ENCODE measurements around the gene FGF14.

The FGF14 gene

GRCh38 chr13:102233566-102234208 is 168.2 kb downstream of the FGF14 start:
- WGBS, 2 experiments (ENCODE audit: insufficient coverage in 2 of 2), result 61% methylated on average over 2 of the region's 3 CpGs; no CpG with 5 or more reads in 1 of the 2 experiments

GRCh38 chr13:102231479-102231878 is 170.4 kb downstream of the FGF14 start:
- WGBS, 2 experiments (ENCODE audit: insufficient coverage in 2 of 2), result 43 to 73% methylated on average over 1 to 2 of the region's 2 CpGs
- Histone ChIP-seq H3K4me3 (ENCODE audit: extremely low read depth, insufficient read depth, low read length, poor library complexity, severe bottlenecking) (no peak overlapping the region), H3K36me3 (ENCODE audit: control insufficient read depth, insufficient read depth, low read length) (no peaks in the 10 kb centered on the region), H3K27ac (ENCODE audit: low read depth, low read length, severe bottlenecking) (no peak overlapping the region), H3K9me3 (ENCODE audit: control insufficient read depth, low read length) (no peaks in the 10 kb centered on the region), H3K4me1 (ENCODE audit: control insufficient read depth, insufficient read depth, low read length, poor library complexity, severe bottlenecking) (no peaks in the 10 kb centered on the region)

More at GRCh38 chr13:102233566-102234208, 168.2 kb downstream of the FGF14 start:
- H3K27ac ChIP-seq (ENCODE audit: low read depth, low read length, severe bottlenecking), result no peak overlapping the region
- no peaks in the 10 kb centered on the region for H3K4me1 ChIP-seq (ENCODE audit: control insufficient read depth, insufficient read depth, low read length, poor library complexity, severe bottlenecking)
- H3K9me3 ChIP-seq (ENCODE audit: control insufficient read depth, low read length), result no peaks in the 10 kb centered on the region
- H3K36me3 ChIP-seq (ENCODE audit: control insufficient read depth, insufficient read depth, low read length), result no peaks in the 10 kb centered on the region
- H3K4me3 ChIP-seq (ENCODE audit: extremely low read depth, insufficient read depth, low read length, poor library complexity, severe bottlenecking), result no peak overlapping the region

- no peaks in the 10 kb centered on the region for H3K4me1 ChIP-seq (ENCODE audit: control insufficient read depth, insufficient read depth, low read length, poor library complexity, severe bottlenecking)
- H3K36me3 ChIP-seq (ENCODE audit: control insufficient read depth, insufficient read depth, low read length), result no peaks in the 10 kb centered on the region
- WGBS, 2 experiments (ENCODE audit: insufficient coverage in 2 of 2), result 95 to 100% methylated on average over 2 to 6 of the region's 6 CpGs
- no peak overlapping the region for H3K4me3 ChIP-seq (ENCODE audit: extremely low read depth, insufficient read depth, low read length, poor library complexity, severe bottlenecking)
- H3K27ac ChIP-seq (ENCODE audit: low read depth, low read length, severe bottlenecking), result no peak overlapping the region
- H3K9me3 ChIP-seq (ENCODE audit: control insufficient read depth, low read length), result no peaks in the 10 kb centered on the region
Measured at GRCh38 chr13:102227741-102228140, 174.1 kb downstream of the FGF14 start.

- no peak overlapping the region for H3K27ac ChIP-seq (ENCODE audit: low read depth, low read length, severe bottlenecking)
- H3K4me1 ChIP-seq (ENCODE audit: control insufficient read depth, insufficient read depth, low read length, poor library complexity, severe bottlenecking), result no peaks in the 10 kb centered on the region
- H3K9me3 ChIP-seq (ENCODE audit: control insufficient read depth, low read length), result no peaks in the 10 kb centered on the region
- no peak overlapping the region for H3K4me3 ChIP-seq (ENCODE audit: extremely low read depth, insufficient read depth, low read length, poor library complexity, severe bottlenecking)
- WGBS, 2 experiments (ENCODE audit: insufficient coverage in 2 of 2), result 89 to 100% methylated on average over 1 of the region's 1 CpG
- no peaks in the 10 kb centered on the region for H3K36me3 ChIP-seq (ENCODE audit: control insufficient read depth, insufficient read depth, low read length)
Measured at GRCh38 chr13:102226591-102226990, 175.3 kb downstream of the FGF14 start.

GRCh38 chr13:102225892-102226291 is 176.0 kb downstream of the FGF14 start:
- WGBS, 2 experiments (ENCODE audit: insufficient coverage in 2 of 2), result 79 to 93% methylated on average over 3 to 5 of the region's 6 CpGs
- Histone ChIP-seq H3K4me3 (ENCODE audit: extremely low read depth, insufficient read depth, low read length, poor library complexity, severe bottlenecking) (no peak overlapping the region), H3K4me1 (ENCODE audit: control insufficient read depth, insufficient read depth, low read length, poor library complexity, severe bottlenecking) (no peaks in the 10 kb centered on the region), H3K36me3 (ENCODE audit: control insufficient read depth, insufficient read depth, low read length) (no peaks in the 10 kb centered on the region), H3K27ac (ENCODE audit: low read depth, low read length, severe bottlenecking) (no peak overlapping the region), H3K9me3 (ENCODE audit: control insufficient read depth, low read length) (no peaks in the 10 kb centered on the region)

- no peaks in the 10 kb centered on the region for H3K9me3 ChIP-seq (ENCODE audit: control insufficient read depth, low read length)
- 86 to 89% methylated on average over 3 of the region's 5 CpGs for WGBS, 2 experiments (ENCODE audit: insufficient coverage in 2 of 2)
- H3K27ac ChIP-seq (ENCODE audit: low read depth, low read length, severe bottlenecking), result no peak overlapping the region
- no peaks in the 10 kb centered on the region for H3K4me1 ChIP-seq (ENCODE audit: control insufficient read depth, insufficient read depth, low read length, poor library complexity, severe bottlenecking)
- no peaks in the 10 kb centered on the region for H3K36me3 ChIP-seq (ENCODE audit: control insufficient read depth, insufficient read depth, low read length)
- no peak overlapping the region for H3K4me3 ChIP-seq (ENCODE audit: extremely low read depth, insufficient read depth, low read length, poor library complexity, severe bottlenecking)
Measured at GRCh38 chr13:102220681-102221228, 181.1 kb downstream of the FGF14 start.

- no peaks in the 10 kb centered on the region for H3K4me1 ChIP-seq (ENCODE audit: control insufficient read depth, insufficient read depth, low read length, poor library complexity, severe bottlenecking)
- H3K27ac ChIP-seq (ENCODE audit: low read depth, low read length, severe bottlenecking), result no peak overlapping the region
- H3K9me3 ChIP-seq (ENCODE audit: control insufficient read depth, low read length), result no peaks in the 10 kb centered on the region
- no peak overlapping the region for H3K4me3 ChIP-seq (ENCODE audit: extremely low read depth, insufficient read depth, low read length, poor library complexity, severe bottlenecking)
- H3K36me3 ChIP-seq (ENCODE audit: control insufficient read depth, insufficient read depth, low read length), result no peaks in the 10 kb centered on the region
Measured at GRCh38 chr13:102214956-102215355, 186.9 kb downstream of the FGF14 start.

- no peak overlapping the region for H3K4me3 ChIP-seq (ENCODE audit: extremely low read depth, insufficient read depth, low read length, poor library complexity, severe bottlenecking)
- 11 to 46% methylated on average over 1 to 3 of the region's 3 CpGs for WGBS, 2 experiments (ENCODE audit: insufficient coverage in 2 of 2)
- H3K4me1 ChIP-seq (ENCODE audit: control insufficient read depth, insufficient read depth, low read length, poor library complexity, severe bottlenecking), result no peaks in the 10 kb centered on the region
- H3K36me3 ChIP-seq (ENCODE audit: control insufficient read depth, insufficient read depth, low read length), result no peaks in the 10 kb centered on the region
- H3K9me3 ChIP-seq (ENCODE audit: control insufficient read depth, low read length), result no peaks in the 10 kb centered on the region
- no peak overlapping the region for H3K27ac ChIP-seq (ENCODE audit: low read depth, low read length, severe bottlenecking)
Measured at GRCh38 chr13:102212729-102213128, 189.1 kb downstream of the FGF14 start.

- no peaks in the 10 kb centered on the region for H3K36me3 ChIP-seq (ENCODE audit: control insufficient read depth, insufficient read depth, low read length)
- H3K4me1 ChIP-seq (ENCODE audit: control insufficient read depth, insufficient read depth, low read length, poor library complexity, severe bottlenecking), result no peaks in the 10 kb centered on the region
- H3K27ac ChIP-seq (ENCODE audit: low read depth, low read length, severe bottlenecking), result no peak overlapping the region
- H3K9me3 ChIP-seq (ENCODE audit: control insufficient read depth, low read length), result no peaks in the 10 kb centered on the region
- H3K4me3 ChIP-seq (ENCODE audit: extremely low read depth, insufficient read depth, low read length, poor library complexity, severe bottlenecking), result no peak overlapping the region
Measured at GRCh38 chr13:102208347-102208746, 193.5 kb downstream of the FGF14 start.

- Histone ChIP-seq H3K9me3 (ENCODE audit: control insufficient read depth, low read length) (no peaks in the 10 kb centered on the region), H3K27ac (ENCODE audit: low read depth, low read length, severe bottlenecking) (no peak overlapping the region), H3K4me1 (ENCODE audit: control insufficient read depth, insufficient read depth, low read length, poor library complexity, severe bottlenecking) (no peaks in the 10 kb centered on the region), H3K36me3 (ENCODE audit: control insufficient read depth, insufficient read depth, low read length) (no peaks in the 10 kb centered on the region), H3K4me3 (ENCODE audit: extremely low read depth, insufficient read depth, low read length, poor library complexity, severe bottlenecking) (no peak overlapping the region)
- WGBS, 2 experiments (ENCODE audit: insufficient coverage in 2 of 2), result 100% methylated on average over 3 of the region's 3 CpGs; no CpG with 5 or more reads in 1 of the 2 experiments
Measured at GRCh38 chr13:102207680-102208342, 194.0 kb downstream of the FGF14 start.

- Histone ChIP-seq H3K36me3 (ENCODE audit: control insufficient read depth, insufficient read depth, low read length) (no peaks in the 10 kb centered on the region), H3K4me1 (ENCODE audit: control insufficient read depth, insufficient read depth, low read length, poor library complexity, severe bottlenecking) (no peaks in the 10 kb centered on the region), H3K27ac (ENCODE audit: low read depth, low read length, severe bottlenecking) (no peak overlapping the region), H3K9me3 (ENCODE audit: control insufficient read depth, low read length) (no peaks in the 10 kb centered on the region), H3K4me3 (ENCODE audit: extremely low read depth, insufficient read depth, low read length, poor library complexity, severe bottlenecking) (no peak overlapping the region)
Measured at GRCh38 chr13:102203718-102204117, 198.1 kb downstream of the FGF14 start.
